GM12878 (cell line): ENCODE results near the gene NLGN1. TPM values are rescaled to one million over a fixed set of nuclear protein-coding genes. Genes with fewer than 3 reads are reported as not detected.

ENCODE experiments used
- ATAC-seq: fragments of 200-7000 bp; cut with Tn5 transposase; 3 replicates; pipeline ENCODE4 v1.9.1; 2020; ENCODE audit warnings: mild to moderate bottlenecking, moderate library complexity
- BruUV-seq: library from RNA; stranded (reverse); fragments of 400-500 nt; replicated peaks from 2 replicates; lab custom pipeline; 2021; lab: Mats Ljungman, UMichigan
- CTCF ChIA-PET: fragments of 300-600 bp; sonication (Branson Sonifier 250); formaldehyde crosslinking; extraction: SDS; loops from one replicate; lab custom pipeline; 2021; ENCODE audit warnings: inconsistent platforms; lab: Yijun Ruan, JAX
- POLR2A ChIA-PET: fragments of 350-600 bp; formaldehyde crosslinking; extraction: SDS; loops from one replicate; lab custom pipeline; 2021; ENCODE audit warnings: inconsistent platforms; lab: Charles Lee
- RAD21 ChIA-PET: fragments of 300-600 bp; sonication (Branson Sonifier 250); formaldehyde crosslinking; loops from one replicate; lab custom pipeline; 2023; ENCODE audit warnings: antibody characterized with exemption; ENCODE audit not compliant: unreplicated experiment; lab: Charles Lee
- SMC1A ChIA-PET: fragments of 300-600 bp; sonication (Branson Sonifier 250); formaldehyde crosslinking; loops from one replicate; lab custom pipeline; 2023; ENCODE audit not compliant: unreplicated experiment, uncharacterized antibody; lab: Charles Lee
- DNase-seq: peaks from one replicate; pipeline ENCODE4 v3.0.0-alpha.2; 2011; ENCODE audit warnings: low read depth, low spot score
- FAIRE-seq: peaks from 3 replicates; lab custom pipeline; 2011; peaks lifted over from hg19 to GRCh38; lab: Jason Lieb, UNC
- H2AFZ ChIP-seq: 2 replicates; pipeline ENCODE4 v1.6.0; 2011; ENCODE audit warnings: low read depth, low read length, control low read depth; ENCODE audit not compliant: control insufficient read depth
- H3K27ac ChIP-seq: 2 replicates; pipeline ENCODE4 v1.5.1; 2011; ENCODE audit warnings: control low read depth; ENCODE audit not compliant: control insufficient read depth, insufficient read depth
- H3K27me3 ChIP-seq, 2 experiments: replicated peaks in 1 of 2; 2 replicates each; pipeline versions ENCODE4 v1.6.0 to v1.6.1; 2011; ENCODE audit warnings: low read length in 1 of 2; ENCODE audit not compliant: control insufficient read depth in 2 of 2, insufficient read depth in 2 of 2
- H3K36me3 ChIP-seq, 2 experiments: 2 replicates each; pipeline ENCODE4 v1.5.1; 2011; ENCODE audit warnings: low read length in 1 of 2; ENCODE audit not compliant: control insufficient read depth in 2 of 2, insufficient read depth in 2 of 2
- H3K4me1 ChIP-seq: 2 replicates; pipeline ENCODE4 v1.6.1; 2011; ENCODE audit warnings: mild to moderate bottlenecking, low read length, moderate library complexity, mixed read lengths; ENCODE audit not compliant: control insufficient read depth, insufficient read depth
- H3K4me2 ChIP-seq: 2 replicates; pipeline ENCODE4 v1.6.0; 2011; ENCODE audit warnings: control low read depth; ENCODE audit not compliant: control insufficient read depth, insufficient read depth
- H3K4me3 ChIP-seq: fragments of 200-600 bp; sonication (generic); 2 replicates; pipeline ENCODE4 v1.5.1; 2016
- H3K79me2 ChIP-seq: 2 replicates; pipeline ENCODE4 v1.6.0; 2011; ENCODE audit warnings: low read length; ENCODE audit not compliant: control insufficient read depth, insufficient read depth
- H3K9ac ChIP-seq: 2 replicates; pipeline ENCODE4 v1.8.0; 2011; ENCODE audit warnings: low read length, control low read depth, mixed read lengths; ENCODE audit not compliant: control insufficient read depth, insufficient read depth
- H3K9me3 ChIP-seq: replicated peaks from 3 replicates; pipeline ENCODE4 v1.5.1; 2011; ENCODE audit warnings: mild to moderate bottlenecking, low read length; ENCODE audit not compliant: control insufficient read depth, insufficient read depth
- H4K20me1 ChIP-seq: 2 replicates; pipeline ENCODE4 v1.6.0; 2011; ENCODE audit not compliant: control insufficient read depth, insufficient read depth
- BRCA1 ChIP-seq: IDR thresholded peaks from 2 replicates; pipeline ENCODE4 v1.6.1; 2011; ENCODE audit warnings: low read depth, low read length, improper control_type of control experiment
- CEBPZ ChIP-seq: fragments of 150-350 bp; IDR thresholded peaks from 2 replicates; pipeline ENCODE4 v1.6.1; 2016; ENCODE audit warnings: low read depth, low read length
- FOXM1 ChIP-seq: IDR thresholded peaks from 2 replicates; pipeline ENCODE4 v1.6.1; 2012; ENCODE audit warnings: low read depth, mild to moderate bottlenecking, inconsistent platforms, low read length, moderate library complexity
- IRF4 ChIP-seq: IDR thresholded peaks from 2 replicates; pipeline ENCODE4 v1.6.1; 2011; ENCODE audit warnings: low read depth, low read length
- KLF5 ChIP-seq: fragments of 450-650 bp; IDR thresholded peaks from 2 replicates; pipeline ENCODE4 v1.6.1; 2014; ENCODE audit warnings: mild to moderate bottlenecking; ENCODE audit not compliant: partially characterized antibody
- POLR2AphosphoS5 ChIP-seq: IDR thresholded peaks from 2 replicates; pipeline ENCODE4 v1.6.1; 2011; ENCODE audit warnings: mild to moderate bottlenecking, low read length, inconsistent platforms
- WGBS: methylation state at CpG from one replicate; pipeline ENCODE4 v1.1.6; 2016; ENCODE audit warnings: low lambda C conversion rate; ENCODE audit not compliant: insufficient replicate concordance, insufficient coverage; ENCODE audit errors: missing lambda C conversion rate; 5-methylcytosine and 5-hydroxymethylcytosine counted together
- in situ Hi-C: fragments of 300-500 bp; cut with MboI; formaldehyde crosslinking; loops from 9 replicates; pipeline ENCODE4 v1.14.3; 2018; ENCODE audit warnings: mixed read lengths
- intact Hi-C: fragments of 100-400 bp; cut with micrococcal nuclease; formaldehyde crosslinking; loops from one replicate; pipeline ENCODE4 v1.14.2; 2022; ENCODE audit not compliant: unreplicated experiment
- polyA plus RNA-seq, 11 experiments: library from polyadenylated mRNA; depleted of rRNA in 4 of 11; unstranded in 6 of 11; stranded (reverse) in 5 of 11; fragments of >200 nt; fragmentation: Nextera tagmentation in 4 of 11; fragmentation: Illumina TruSeq in 1 of 11; extraction: Ambion mirVana in 4 of 11; extraction: Trizol in 1 of 11; gene quantifications; 1 replicate in 1 of 11; 2 replicates in 10 of 11; pipeline versions ENCODE4 v1.2.1 to v1.2.3, GENCODE V29; 2011 to 2016; ENCODE audit warnings: inconsistent platforms in 2 of 11, missing spikeins in 2 of 11, low read depth in 1 of 11
- total RNA-seq, 4 experiments: library from RNA; depleted of rRNA in 3 of 4; stranded (reverse); fragments of >200 nt in 3 of 4; fragmentation: Illumina TruSeq in 1 of 4; extraction: Trizol in 1 of 4; gene quantifications; 2 replicates each; pipeline versions ENCODE4 v1.2.1 to v1.2.3, GENCODE V29; 2013 to 2021

The NLGN1 gene
- total and polyA plus RNA-seq, 10 of the 15 experiments (the other 5 are each of a cell fraction or from before 2014, with no cell fraction given) = not detected

- TF ChIP-seq IRF4 = no peak
- TF ChIP-seq, all 136 proteins: peak for 0
These were observed 468.5 kb downstream of the NLGN1 start (continued) for GRCh38 chr3:173865900-173866498.

- SMC1A ChIA-PET = no interaction called here
- WGBS = 24% methylated on average over 3 of the region's 3 CpGs
These were observed 472.2 kb downstream of the NLGN1 start for GRCh38 chr3:173869766-173870165.

More at GRCh38 chr3:173869766-173870165, 472.2 kb downstream of the NLGN1 start:
- H3K27me3 ChIP-seq = no peaks in the 10 kb centered on the region
- TF ChIP-seq POLR2AphosphoS5 (no peak), CEBPZ (no peak), BRCA1 (no peak), FOXM1 (no peak), KLF5 (no peak)
- TF ChIP-seq, all 136 proteins: peak for 0
- CTCF ChIA-PET = no interaction called here
- FAIRE-seq = no peak
- RAD21 ChIA-PET = no interaction called here
- Histone ChIP-seq H4K20me1 (no peaks in the 10 kb centered on the region), H3K4me3 (no peak overlapping the region), H3K4me1 (no peaks in the 10 kb centered on the region), H3K36me3 (no peaks in the 10 kb centered on the region), H2AFZ (no peak overlapping the region), H3K9ac (no peak overlapping the region), H3K9me3 (no peaks in the 10 kb centered on the region), H3K4me2 (no peak overlapping the region), H3K79me2 (no peaks in the 10 kb centered on the region), H3K27ac (no peak overlapping the region)
- in situ Hi-C loops (no loop called here), intact Hi-C loops (no loop called here)
- POLR2A ChIA-PET = no interaction called here
- no peak for DNase-seq
- no TSS peak for BruUV-seq
- ATAC-seq = no peak
